Keratinocyte (primary cell): ENCODE results near the gene TTC28. TPM values are rescaled to one million over a fixed set of nuclear protein-coding genes. Genes with fewer than 3 reads are reported as not detected.

Experiments used
- DNase-seq: peaks from one replicate; pipeline ENCODE4 v3.0.0-alpha.2; 2011; ENCODE audit warnings: low read depth, missing footprints, low spot score
- FAIRE-seq: peaks from 2 replicates; lab custom pipeline; 2011; peaks lifted over from hg19 to GRCh38; lab: Jason Lieb, UNC
- H2AFZ ChIP-seq: 2 replicates; pipeline ENCODE4 v1.6.0; 2012; ENCODE audit warnings: low read length, control low read depth, inconsistent platforms; ENCODE audit not compliant: control insufficient read depth
- H3K27ac ChIP-seq: 2 replicates; pipeline ENCODE4 v1.5.1; 2011; ENCODE audit warnings: low read length; ENCODE audit not compliant: control insufficient read depth, insufficient read depth
- H3K27me3 ChIP-seq: 3 replicates; pipeline ENCODE4 v1.6.0; 2011; ENCODE audit warnings: low read length; ENCODE audit not compliant: control insufficient read depth, insufficient read depth; ENCODE audit errors: extremely low read depth
- H3K36me3 ChIP-seq, 2 experiments: 2 replicates in 1 of 2; 3 replicates in 1 of 2; pipeline ENCODE4 v1.5.1; 2011; ENCODE audit warnings: low read length in 2 of 2, mild to moderate bottlenecking in 1 of 2; ENCODE audit not compliant: control insufficient read depth in 2 of 2, insufficient read depth in 2 of 2; ENCODE audit errors: extremely low read depth in 1 of 2
- H3K4me1 ChIP-seq: 3 replicates; pipeline ENCODE4 v1.5.1; 2011; ENCODE audit warnings: low read length; ENCODE audit not compliant: control insufficient read depth, insufficient read depth; ENCODE audit errors: extremely low read depth
- H3K4me2 ChIP-seq: 3 replicates; pipeline ENCODE4 v1.6.0; 2011; ENCODE audit warnings: low read depth, low read length; ENCODE audit not compliant: control insufficient read depth, insufficient read depth; ENCODE audit errors: extremely low read depth
- H3K4me3 ChIP-seq, 3 experiments: fragments of 200-600 bp in 1 of 3; sonication (generic) in 1 of 3; 2 replicates in 2 of 3; 3 replicates in 1 of 3; pipeline ENCODE4 v1.5.1; 2011 to 2016; ENCODE audit warnings: low read length in 3 of 3, mild to moderate bottlenecking in 3 of 3, control low read depth in 2 of 3, inconsistent platforms in 1 of 3, low read depth in 1 of 3, mixed read lengths in 1 of 3, mixed run types in 1 of 3, moderate library complexity in 1 of 3; ENCODE audit not compliant: control insufficient read depth in 2 of 3, insufficient read depth in 2 of 3; ENCODE audit errors: extremely low read depth in 1 of 3
- H3K79me2 ChIP-seq: 2 replicates; pipeline ENCODE4 v1.6.0; 2012; ENCODE audit warnings: low read length; ENCODE audit not compliant: control insufficient read depth, insufficient read depth
- H3K9ac ChIP-seq: 3 replicates; pipeline ENCODE4 v1.6.0; 2011; ENCODE audit warnings: low read length; ENCODE audit not compliant: control insufficient read depth, insufficient read depth; ENCODE audit errors: extremely low read depth
- H3K9me1 ChIP-seq: 3 replicates; pipeline ENCODE4 v1.6.0; 2011; ENCODE audit warnings: low read length; ENCODE audit not compliant: control insufficient read depth, insufficient read depth; ENCODE audit errors: extremely low read depth
- H3K9me3 ChIP-seq: 2 replicates; pipeline ENCODE4 v1.5.1; 2012; ENCODE audit warnings: low read depth, low read length; ENCODE audit not compliant: control insufficient read depth
- H4K20me1 ChIP-seq: 3 replicates; pipeline ENCODE4 v1.6.0; 2011; ENCODE audit warnings: low read length; ENCODE audit not compliant: control insufficient read depth, insufficient read depth; ENCODE audit errors: extremely low read depth
- CTCF ChIP-seq, 3 experiments: IDR thresholded peaks in 1 of 3; conservative IDR thresholded peaks in 1 of 3; optimal IDR thresholded peaks in 1 of 3; 2 replicates in 2 of 3; 3 replicates in 1 of 3; pipeline versions ENCODE3 to v1.5.1; 2011; ENCODE audit warnings: low read length in 3 of 3, mild to moderate bottlenecking in 3 of 3, moderate library complexity in 2 of 3, control low read depth in 1 of 3, inconsistent platforms in 1 of 3; ENCODE audit not compliant: insufficient read depth in 2 of 3; ENCODE audit errors: extremely low read depth in 1 of 3
- EZH2 ChIP-seq: IDR thresholded peaks from one replicate; pipeline ENCODE4 v1.6.1; 2012; ENCODE audit warnings: inconsistent platforms, mild to moderate bottlenecking, low read length, moderate library complexity
- dilution Hi-C: fragments of 300-500 bp; cut with MboI; formaldehyde crosslinking; loops from one replicate; pipeline ENCODE4 v1.7.0; 2020; ENCODE audit warnings: low sequenced_read_pairs; ENCODE audit not compliant: extremely low pct_ligation_motif_present
- polyA plus RNA-seq, 5 experiments: library from polyadenylated mRNA; depleted of rRNA in 3 of 5; stranded (reverse) in 3 of 5; stranded (forward) in 1 of 5; unstranded in 1 of 5; fragments of >200 nt; gene quantifications; 1 replicate in 1 of 5; 2 replicates in 3 of 5; 3 replicates in 1 of 5; pipeline versions ENCODE4 v1.2.1 to v1.2.3, GENCODE V29; 2011 to 2012; ENCODE audit warnings: missing spikeins in 2 of 5, low read depth in 1 of 5, low replicate concordance in 1 of 5

Gene TTC28
- polyA plus RNA-seq, 1 donor (not counting 4 experiments of a cell fraction or from before 2014, with no cell fraction given): 0.66 TPM

- Histone ChIP-seq H3K27ac (no peak overlapping the region), H3K27me3 (peaks cover 5% of the 10 kb centered on the region), H3K4me1 (no peaks in the 10 kb centered on the region), H3K4me3 (no peak overlapping the region), H3K9me3 (no peaks in the 10 kb centered on the region), H3K4me2 (no peak overlapping the region), H3K9me1 (no peaks in the 10 kb centered on the region), H4K20me1 (no peaks in the 10 kb centered on the region), H3K9ac (no peak overlapping the region), H3K79me2 (no peaks in the 10 kb centered on the region), H2AFZ (no peak overlapping the region), H3K36me3 (no peaks in the 10 kb centered on the region)
- dilution Hi-C loops: no loop called here
- DNase-seq: no peak
- no peak for FAIRE-seq
- TF ChIP-seq CTCF (optimal IDR thresholded peaks at IDR 0.05 in 1 of 3, IDR thresholded peaks at IDR 0.05 in 1 of 3, conservative IDR thresholded peaks at IDR 0.05 in 1 of 3; ENCODE audit: extremely low read depth in 1 of 3, insufficient read depth in 2 of 3, low read length in 3 of 3) (no peak), EZH2 (no peak)
These were observed 265.8 kb downstream of the TTC28 start for GRCh38 chr22:28413612-28414399.

- dilution Hi-C loops: no loop called here
- FAIRE-seq: no peak
These were observed 267.5 kb downstream of the TTC28 start for GRCh38 chr22:28412109-28412508.

More at GRCh38 chr22:28412109-28412508, 267.5 kb downstream of the TTC28 start:
- TF ChIP-seq CTCF (optimal IDR thresholded peaks at IDR 0.05 in 1 of 3, IDR thresholded peaks at IDR 0.05 in 1 of 3, conservative IDR thresholded peaks at IDR 0.05 in 1 of 3; ENCODE audit: extremely low read depth in 1 of 3, insufficient read depth in 2 of 3, low read length in 3 of 3) (no peak), EZH2 (no peak)
- Histone ChIP-seq H3K79me2 (no peaks in the 10 kb centered on the region), H3K9me1 (no peaks in the 10 kb centered on the region), H4K20me1 (no peaks in the 10 kb centered on the region), H3K27ac (no peak overlapping the region), H3K9me3 (no peaks in the 10 kb centered on the region), H3K4me1 (no peaks in the 10 kb centered on the region), H3K36me3 (no peaks in the 10 kb centered on the region), H3K4me3 (no peak overlapping the region), H3K4me2 (no peak overlapping the region), H2AFZ (no peak overlapping the region), H3K27me3 (peaks cover 5% of the 10 kb centered on the region), H3K9ac (no peak overlapping the region)
- no peak for DNase-seq
